SK-N-MC (cell line): Measurements from ENCODE around the gene ACTR8.

Source experiments
- DNase-seq: peaks from one replicate; pipeline ENCODE4 v3.0.0-alpha.2; 2011; ENCODE audit warnings: low read depth, low spot score
- H3K27ac ChIP-seq: fragments of 200-600 bp; sonication (generic); 2 replicates; pipeline ENCODE4 v1.5.1; 2016; ENCODE audit warnings: mixed run types
- H3K36me3 ChIP-seq: fragments of 200-600 bp; sonication (generic); 2 replicates; pipeline ENCODE4 v1.6.1; 2017; ENCODE audit warnings: antibody characterized with exemption, low read length, mixed read lengths; ENCODE audit not compliant: insufficient read depth
- H3K4me3 ChIP-seq: fragments of 200-600 bp; sonication (generic); 2 replicates; pipeline ENCODE4 v1.5.1; 2016
- H3K9ac ChIP-seq: fragments of 200-600 bp; sonication (generic); 2 replicates; pipeline ENCODE4 v1.8.0; 2017; ENCODE audit warnings: mixed run types, mixed read lengths; ENCODE audit not compliant: insufficient read length
- H3K9me3 ChIP-seq: fragments of 200-600 bp; sonication (generic); 2 replicates; pipeline ENCODE4 v1.6.1; 2017; ENCODE audit warnings: low read depth, mild to moderate bottlenecking, antibody characterized with exemption, low read length, moderate library complexity, mixed read lengths
- EZH2 ChIP-seq: fragments of 200-600 bp; sonication (generic); IDR thresholded peaks from one replicate; pipeline ENCODE4 v1.6.1; 2017; ENCODE audit warnings: antibody characterized with exemption
- FOXP2 ChIP-seq: optimal IDR thresholded peaks from 2 replicates; pipeline ENCODE3; 2011; ENCODE audit warnings: mild to moderate bottlenecking, moderate library complexity; ENCODE audit not compliant: insufficient read depth; ENCODE audit errors: extremely low read length, control extremely low read depth
- POLR2AphosphoS5 ChIP-seq: IDR thresholded peaks from 2 replicates; pipeline ENCODE4 v1.6.1; 2012; ENCODE audit warnings: mild to moderate bottlenecking, low read depth, low read length, borderline replicate concordance

ACTR8 gene

GRCh38 chr3:53850895-53851294, 31.1 kb downstream of the ACTR8 start:
- Histone ChIP-seq H3K4me3 (no peak overlapping the region), H3K9ac (no peak overlapping the region), H3K36me3 (no peaks in the 10 kb centered on the region), H3K27ac (no peak overlapping the region), H3K9me3 (no peaks in the 10 kb centered on the region)
- DNase-seq = no peak
- TF ChIP-seq EZH2 = no peak
- no peak for TF ChIP-seq FOXP2
- no peak for TF ChIP-seq POLR2AphosphoS5

- Histone ChIP-seq H3K4me3 (no peak overlapping the region), H3K9me3 (no peaks in the 10 kb centered on the region), H3K9ac (no peak overlapping the region), H3K27ac (no peak overlapping the region), H3K36me3 (no peaks in the 10 kb centered on the region)
- no peak for DNase-seq
- TF ChIP-seq POLR2AphosphoS5 = no peak
Measured at GRCh38 chr3:53849916-53850315, 32.0 kb downstream of the ACTR8 start.

DNA sequence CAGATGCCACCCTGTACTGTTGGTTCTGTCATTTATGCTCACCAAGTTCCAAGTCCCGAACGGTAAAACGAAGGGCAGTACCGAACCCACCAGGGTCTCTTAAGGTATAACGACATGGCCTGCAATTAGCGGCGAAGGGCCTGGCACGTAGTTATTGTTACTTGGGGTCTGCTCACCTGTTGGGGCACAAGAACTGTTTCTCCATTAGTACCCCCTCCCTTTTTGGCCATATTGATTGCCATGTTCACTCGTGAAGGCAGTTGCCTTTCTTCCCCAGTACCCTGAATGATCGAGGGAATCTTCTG, 35.1 kb downstream of the ACTR8 start:
- DNase-seq = no peak
- Histone ChIP-seq H3K36me3 (no peaks in the 10 kb centered on the region), H3K9ac (no peak overlapping the region), H3K27ac (no peak overlapping the region), H3K9me3 (no peaks in the 10 kb centered on the region), H3K4me3 (no peak overlapping the region)
- TF ChIP-seq EZH2 (no peak), POLR2AphosphoS5 (no peak), FOXP2 (no peak)

DNA sequence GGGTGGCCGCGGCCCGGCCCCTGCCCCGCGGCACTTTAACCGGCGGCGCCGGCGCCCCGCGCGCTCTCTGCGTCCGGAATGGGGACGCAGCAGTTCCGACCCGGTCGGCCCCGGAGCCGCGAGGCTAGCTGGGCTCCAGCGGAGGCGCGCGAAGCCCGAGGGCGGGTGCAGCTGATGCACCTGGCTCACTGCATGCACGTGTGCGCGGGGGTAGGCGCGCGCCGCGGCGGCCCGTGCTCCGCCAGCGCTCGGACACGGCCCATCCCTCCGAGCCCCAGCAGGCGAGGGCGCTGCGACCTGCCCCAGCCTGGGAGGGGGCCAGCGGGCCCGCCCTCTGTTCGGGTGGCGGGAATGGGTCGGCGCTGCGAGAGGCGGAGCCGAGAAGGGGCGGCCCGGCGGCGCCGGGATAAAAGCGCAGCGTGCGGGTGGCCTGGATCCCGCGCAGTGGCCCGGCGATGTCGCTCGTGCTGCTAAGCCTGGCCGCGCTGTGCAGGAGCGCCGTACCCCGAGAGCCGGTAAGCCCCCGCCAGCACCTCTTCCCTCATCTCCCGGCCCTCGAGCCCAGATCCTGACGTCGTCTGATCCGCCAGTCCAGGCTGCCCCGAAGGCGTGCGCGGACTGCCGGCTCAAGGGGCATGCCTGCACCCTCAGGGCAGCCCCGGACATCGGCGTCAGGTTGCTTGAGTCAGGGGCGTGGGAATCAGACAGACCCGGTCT, 35.7 kb downstream of the ACTR8 start, which contains the start of the genes CHDH and IL17RB:
Gene CHDH, minus strand, starts transcription at position 286 of the 717 bp plus-strand sequence. CDS start 22,411 bp downstream, outside the sequence.
Gene IL17RB, plus strand, starts transcription at position 435 of the 717 bp plus-strand sequence. Its CDS starts 21 bp downstream, at position 456.
- DNase-seq = no peak
- Histone ChIP-seq H3K27ac (no peak within 1 kb of the TSS), H3K4me3 (no peak within 1 kb of the TSS; the same call in 1 of the 2 replicates), H3K36me3 (no peaks in the 10 kb centered on the region), H3K9ac (no peak within 1 kb of the TSS), H3K9me3 (no peaks in the 10 kb centered on the region)
- TF ChIP-seq EZH2 (no peak), FOXP2 (no peak), POLR2AphosphoS5 (no peak)

DNA sequence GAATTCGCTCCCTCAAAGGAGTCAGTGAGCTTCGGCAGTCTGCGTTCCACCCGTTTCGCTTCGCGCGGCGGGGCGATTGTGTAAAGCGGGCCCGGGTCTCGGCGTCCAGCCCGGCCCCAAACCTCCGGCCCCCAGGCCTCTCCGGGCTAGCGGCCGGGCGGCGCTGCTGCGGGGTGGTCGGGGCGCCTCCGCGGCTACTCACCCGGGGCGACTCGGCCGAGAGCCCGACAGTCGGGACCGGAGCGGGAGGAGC, 36.1 kb downstream of the ACTR8 start:
- no peak overlapping the region for H3K9ac ChIP-seq
- TF ChIP-seq EZH2 (no peak), POLR2AphosphoS5 (no peak), FOXP2 (no peak)
- no peak for DNase-seq
- H3K36me3 ChIP-seq = no peaks in the 10 kb centered on the region
- no peak overlapping the region for H3K4me3 ChIP-seq
- H3K9me3 ChIP-seq = no peaks in the 10 kb centered on the region
- H3K27ac ChIP-seq = no peak overlapping the region

GRCh38 chr3:53845103-53845880, 36.7 kb downstream of the ACTR8 start:
- TF ChIP-seq EZH2 (no peak), FOXP2 (no peak), POLR2AphosphoS5 (no peak)
- no peaks in the 10 kb centered on the region for H3K36me3 ChIP-seq
- H3K4me3 ChIP-seq = no peak overlapping the region
- no peak for DNase-seq
- H3K9me3 ChIP-seq = no peaks in the 10 kb centered on the region
- H3K9ac ChIP-seq = no peak overlapping the region
- H3K27ac ChIP-seq = no peak overlapping the region

DNA sequence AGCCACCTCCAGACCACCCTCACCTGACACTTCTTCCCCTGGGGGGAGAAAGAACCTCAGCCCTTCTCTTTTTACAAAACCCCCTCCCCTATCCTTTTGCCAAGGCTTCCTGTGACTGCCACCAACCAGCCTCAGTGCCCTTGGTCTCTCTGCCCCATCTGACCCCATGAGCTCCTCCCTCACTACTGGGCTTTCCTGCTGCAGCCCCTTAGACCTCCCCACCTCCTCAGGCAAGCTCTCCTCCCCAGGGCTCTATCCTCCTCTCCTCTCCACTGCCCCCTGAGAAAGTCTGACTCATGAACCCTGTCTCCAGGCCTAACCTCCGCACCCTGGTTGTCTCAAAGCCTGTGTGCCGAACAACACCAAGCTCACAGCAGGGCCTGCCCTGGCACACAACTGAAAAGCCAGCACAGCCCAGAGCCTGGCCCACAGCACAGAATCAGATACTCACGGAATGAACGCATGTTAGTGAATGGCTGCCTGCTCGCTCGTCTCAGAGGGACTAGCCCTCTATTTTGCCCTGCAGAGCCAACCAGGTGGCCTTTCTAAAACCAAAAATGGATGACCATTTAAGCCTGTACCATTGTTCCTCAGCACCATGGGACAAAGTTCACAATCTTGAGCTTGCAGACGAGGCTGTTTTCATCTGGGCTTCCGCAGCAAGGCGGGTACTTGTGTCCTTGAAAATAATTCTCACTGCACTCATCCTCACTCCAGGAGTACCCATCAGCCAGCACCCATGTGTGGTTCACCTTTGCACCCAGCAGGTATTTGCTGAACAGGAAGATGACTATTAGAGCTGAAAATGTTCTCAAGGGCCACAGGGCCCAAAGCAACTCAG, 37.5 kb downstream of the ACTR8 start:
- no peaks in the 10 kb centered on the region for H3K9me3 ChIP-seq
- H3K36me3 ChIP-seq = no peaks in the 10 kb centered on the region
- H3K4me3 ChIP-seq = no peak overlapping the region
- TF ChIP-seq EZH2 = no peak
- no peak for TF ChIP-seq POLR2AphosphoS5
- no peak for TF ChIP-seq FOXP2
- no peak for DNase-seq
- H3K9ac ChIP-seq = no peak overlapping the region
- H3K27ac ChIP-seq = no peak overlapping the region

GRCh38 chr3:53843195-53844177, 38.5 kb downstream of the ACTR8 start:
- Histone ChIP-seq H3K36me3 (no peaks in the 10 kb centered on the region), H3K9me3 (no peaks in the 10 kb centered on the region), H3K9ac (no peak overlapping the region), H3K27ac (no peak overlapping the region), H3K4me3 (no peak overlapping the region)
- no peak for TF ChIP-seq FOXP2
- no peak for TF ChIP-seq EZH2
- no peak for TF ChIP-seq POLR2AphosphoS5
- DNase-seq = no peak
